A549 treated with AZD9567 at 1 μM for 4 hours (cell line): ENCODE measurements around the gene OR6C75. TPM values are rescaled to one million over a fixed set of nuclear protein-coding genes. Genes with fewer than 3 reads are reported as not detected.

ENCODE experiments used
- total RNA-seq: library from RNA; stranded (reverse); fragments of 200-300 nt; extraction: Qiagen RNA extraction; gene quantifications from 5 replicates; pipeline ENCODE4 v1.2.3, GENCODE V29; 2022; ENCODE audit not compliant: insufficient read depth

Gene OR6C75
- not detected in 5 replicates for total RNA-seq

DNA sequence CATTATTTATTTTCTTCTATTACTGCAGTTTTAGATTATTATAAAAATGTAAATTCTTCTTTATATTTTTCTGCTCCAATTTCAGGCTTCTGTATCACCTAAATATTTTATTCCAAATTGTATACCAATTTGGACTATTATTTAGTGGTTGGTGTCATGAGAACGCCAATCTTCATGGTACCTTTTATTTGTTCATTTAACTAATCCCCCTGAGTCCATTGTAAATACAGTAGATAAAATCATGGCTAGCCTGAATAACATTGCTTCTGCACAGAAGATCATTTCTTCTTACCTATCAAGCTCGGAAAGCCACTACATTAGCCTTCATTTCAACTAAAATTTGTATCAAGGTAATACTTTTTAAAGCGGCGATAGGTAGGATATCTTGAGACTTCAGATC is at the start of gene OR6C75:
Gene OR6C75 (plus strand): TSS at position 301 of the 400 bp plus-strand sequence. CDS start 2,136 bp downstream, outside the sequence.

GRCh38 chr12:55314043-55314442 is 48.7 kb upstream of the OR6C75 start, which contains the start of gene OR6C1:
Gene OR6C1 (plus strand): TSS chr12:55314343. CDS start chr12:55320600, 6,257 bp downstream.

GRCh38 chr12:55330446-55330845 is 32.3 kb upstream of the OR6C75 start, which contains the start of gene OR6C3:
Gene OR6C3 (plus strand): TSS chr12:55330746. CDS start chr12:55331701, 955 bp downstream.

GRCh38 chr12:55400229-55400628 is 37.5 kb downstream of the OR6C75 start, which contains the start of gene OR6C65:
Gene OR6C65 (plus strand): TSS chr12:55400529. CDS start chr12:55400529, 0 bp downstream.

Other genes with a start within 250 kb of the OR6C75 start
- gene OR9K2, start 236.6 kb upstream of the OR6C75 start, total RNA-seq, result not detected in 5 replicates
- not detected in 5 replicates for gene OR10A7, start 141.9 kb upstream of the OR6C75 start, total RNA-seq
- gene OR6C74, start 118.4 kb upstream of the OR6C75 start, total RNA-seq, result not detected in 5 replicates
- not detected in 5 replicates for gene OR6C6, start 66.4 kb upstream of the OR6C75 start, total RNA-seq
- gene OR6C1, start 48.6 kb upstream of the OR6C75 start, total RNA-seq, result not detected in 5 replicates
- gene OR6C3, start 32.2 kb upstream of the OR6C75 start, total RNA-seq, result not detected in 5 replicates
- gene OR6C65, start 37.6 kb downstream of the OR6C75 start, total RNA-seq, result not detected in 5 replicates
- gene OR6C76, start 63.3 kb downstream of the OR6C75 start, total RNA-seq, result not detected in 5 replicates
- gene OR6C2, start 81.1 kb downstream of the OR6C75 start, total RNA-seq, result not detected in 5 replicates
- gene OR6C70, start 107.2 kb downstream of the OR6C75 start, total RNA-seq, result not detected in 5 replicates
- gene OR6C68, start 129.4 kb downstream of the OR6C75 start, total RNA-seq, result not detected in 5 replicates
- not detected in 5 replicates for gene OR6C4, start 186.6 kb downstream of the OR6C75 start, total RNA-seq
- gene OR2AP1, start 209.5 kb downstream of the OR6C75 start, total RNA-seq, result not detected in 5 replicates